ENCODE data around the gene SEMA5A. TPM values are rescaled to one million over a fixed set of nuclear protein-coding genes. Genes with fewer than 3 reads are reported as not detected.
A peak's percentile ranks its signal among the peaks of the same experiment; 100 is the strongest.

The SEMA5A gene
- total RNA-seq, 1 donor, result 57.0 TPM

DNA sequence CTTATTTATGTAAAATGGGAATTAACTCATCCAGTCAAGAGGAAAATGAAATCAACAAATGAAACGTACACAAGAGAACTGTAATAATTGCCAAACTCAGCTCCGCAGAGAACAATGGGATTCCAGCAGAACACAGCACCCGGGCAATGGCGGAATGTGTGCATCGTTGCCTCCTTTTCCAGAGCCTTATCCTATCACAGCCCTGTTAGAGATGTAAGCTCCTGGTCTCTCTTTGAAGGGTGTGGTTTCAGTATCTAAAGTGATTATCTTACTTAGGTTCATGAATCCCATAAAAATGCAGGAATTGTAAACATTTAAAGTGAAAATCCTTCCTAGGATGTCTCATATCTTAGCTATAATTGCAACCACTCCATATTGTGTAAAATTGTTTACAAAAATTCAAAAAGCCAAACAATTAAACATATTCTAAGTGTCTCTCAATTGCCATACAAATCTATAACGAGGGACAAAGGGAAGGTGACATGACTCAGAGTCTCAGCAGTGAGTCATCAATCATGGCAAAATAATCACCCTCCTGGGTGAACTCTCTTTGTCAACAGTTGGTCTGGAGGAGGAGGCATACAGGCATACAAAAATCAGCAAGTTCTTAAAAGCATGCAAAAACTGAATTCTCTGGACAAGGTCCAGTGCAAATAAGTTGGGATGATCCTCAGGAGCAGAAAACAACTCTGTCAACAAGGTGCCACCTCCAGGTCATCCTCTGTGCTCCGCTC is 22.6 kb downstream of the SEMA5A start:
- DNase-seq (ENCODE audit: low read depth), result peak; percentile 36
- no peak for TF ChIP-seq CTCF (IDR thresholded peaks at IDR 0.05; ENCODE audit: insufficient read depth, low read length)

GRCh38 chr5:9519537-9519936 is 26.3 kb downstream of the SEMA5A start:
- peak; percentile 93 for DNase-seq (ENCODE audit: low read depth)
- TF ChIP-seq CTCF (IDR thresholded peaks at IDR 0.05; ENCODE audit: insufficient read depth, low read length), result no peak
- no peak overlapping the region for H3K4me3 ChIP-seq (ENCODE audit: low read depth, low read length)

More for the DNA sequence above, 22.6 kb downstream of the SEMA5A start:
- no peak overlapping the region for H3K4me3 ChIP-seq (ENCODE audit: low read depth, low read length)

GRCh38 chr5:9516591-9516990 is 29.3 kb downstream of the SEMA5A start:
- no peak for DNase-seq (ENCODE audit: low read depth)
- no peak for TF ChIP-seq CTCF (IDR thresholded peaks at IDR 0.05; ENCODE audit: insufficient read depth, low read length)
- no peak overlapping the region for H3K4me3 ChIP-seq (ENCODE audit: low read depth, low read length)

GRCh38 chr5:9515436-9515835 is 30.4 kb downstream of the SEMA5A start:
- no peak overlapping the region for H3K4me3 ChIP-seq (ENCODE audit: low read depth, low read length)
- TF ChIP-seq CTCF (IDR thresholded peaks at IDR 0.05; ENCODE audit: insufficient read depth, low read length), result no peak
- no peak for DNase-seq (ENCODE audit: low read depth)

DNA sequence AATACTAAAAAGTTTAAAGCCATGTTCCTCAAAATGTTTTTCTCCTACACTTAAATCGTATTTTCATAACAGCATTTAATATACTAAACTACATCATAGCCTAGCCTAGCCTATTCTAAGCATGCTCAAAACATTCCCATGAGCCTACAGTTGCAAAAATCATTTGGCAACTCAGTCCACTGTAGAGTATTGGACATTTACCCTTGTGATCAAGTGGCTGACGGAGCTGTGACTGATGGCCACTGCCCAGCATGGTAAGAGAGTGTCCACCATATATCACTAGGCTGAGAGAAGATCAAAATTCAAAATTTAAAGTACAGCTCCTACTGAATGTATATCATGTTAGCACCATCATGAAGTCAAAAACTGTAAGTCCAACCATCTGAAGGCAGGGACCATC is 30.9 kb downstream of the SEMA5A start:
- H3K4me3 ChIP-seq (ENCODE audit: low read depth, low read length), result no peak overlapping the region
- TF ChIP-seq CTCF (IDR thresholded peaks at IDR 0.05; ENCODE audit: insufficient read depth, low read length), result no peak
- DNase-seq (ENCODE audit: low read depth), result no peak

DNA sequence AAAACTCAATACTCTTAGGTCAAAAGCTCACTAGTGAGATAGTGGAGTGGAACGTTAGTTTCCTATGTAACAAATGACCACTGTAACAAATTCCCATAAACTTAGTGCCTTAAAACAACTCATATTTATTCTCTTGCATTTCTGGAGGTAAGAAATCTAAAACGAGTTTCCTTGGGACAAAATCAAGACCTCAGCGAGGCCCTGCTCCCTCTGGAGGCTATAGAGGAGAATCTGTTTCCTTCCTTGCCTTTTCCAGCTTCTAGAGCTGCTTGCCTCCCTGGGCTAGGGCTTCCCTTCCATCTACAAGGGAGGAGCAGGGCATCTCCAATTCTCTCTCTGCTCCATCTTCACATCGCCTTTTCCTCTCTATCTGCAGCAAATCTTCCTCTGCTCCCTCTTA is 32.0 kb downstream of the SEMA5A start:
- TF ChIP-seq CTCF (IDR thresholded peaks at IDR 0.05; ENCODE audit: insufficient read depth, low read length), result peak; percentile 62
- peak; percentile 65 for DNase-seq (ENCODE audit: low read depth)
- H3K4me3 ChIP-seq (ENCODE audit: low read depth, low read length), result no peak overlapping the region

GRCh38 chr5:9512457-9512856 is 33.4 kb downstream of the SEMA5A start:
- no peak for TF ChIP-seq CTCF (IDR thresholded peaks at IDR 0.05; ENCODE audit: insufficient read depth, low read length)
- H3K4me3 ChIP-seq (ENCODE audit: low read depth, low read length), result no peak overlapping the region
- DNase-seq (ENCODE audit: low read depth), result peak; percentile 52

Data from fibroblast of the aortic adventitia (primary cell).